K562 (cell line): ENCODE results near the gene BSDC1. TPM values are rescaled to one million over a fixed set of nuclear protein-coding genes. Genes with fewer than 3 reads are reported as not detected.

Source experiments
- DDX20 ChIP-seq: fragments of 450-650 bp; IDR thresholded peaks from 2 replicates; pipeline ENCODE4 v1.6.1; 2016; ENCODE audit warnings: missing genetic modification characterization, low read depth, mild to moderate bottlenecking, missing compliant biosample characterization, moderate library complexity
- ELF2 ChIP-seq: fragments of 250-450 bp; sonication (Bioruptor Pico); IDR thresholded peaks from 2 replicates; pipeline ENCODE4 v1.5.0; 2021; ENCODE audit warnings: mild to moderate bottlenecking
- MAZ ChIP-seq, 2 experiments: fragments of 450-650 bp in 1 of 2; sonication (generic) in 1 of 2; formaldehyde crosslinking; IDR thresholded peaks in 1 of 2; conservative IDR thresholded peaks in 1 of 2; 2 replicates each; pipeline versions ENCODE4 v1.4.0 to v1.5.0; 2020; ENCODE audit warnings: mild to moderate bottlenecking in 1 of 2, missing genetic modification reagents in 1 of 2
- RBM17 ChIP-seq: fragments of 200-400 bp; formaldehyde crosslinking; IDR thresholded peaks from 2 replicates; pipeline ENCODE4 v1.6.1; 2017; ENCODE audit warnings: low read depth, mild to moderate bottlenecking, low read length, borderline replicate concordance
- SOX6 ChIP-seq: fragments of 450-650 bp; IDR thresholded peaks from 2 replicates; pipeline ENCODE4 v1.6.1; 2014; ENCODE audit warnings: mild to moderate bottlenecking
- XRCC3 ChIP-seq: fragments of 450-650 bp; IDR thresholded peaks from 2 replicates; pipeline ENCODE4 v1.6.1; 2017; ENCODE audit warnings: mild to moderate bottlenecking, moderate library complexity
- ZFP30 ChIP-seq: fragments of 250-450 bp; sonication (Bioruptor Pico); IDR thresholded peaks from 2 replicates; pipeline ENCODE4 v1.8.0; 2022; ENCODE audit warnings: moderate library complexity, mild to moderate bottlenecking, inconsistent platforms, borderline replicate concordance
- ZNF143 ChIP-seq: sonication (generic); formaldehyde crosslinking; IDR thresholded peaks from 2 replicates; pipeline ENCODE4 v1.9.0; 2022; ENCODE audit warnings: mild to moderate bottlenecking, missing genetic modification reagents
- ZNF174 ChIP-seq: fragments of 250-450 bp; sonication (Bioruptor Pico); IDR thresholded peaks from 2 replicates; pipeline ENCODE4 v1.4.0; 2020; ENCODE audit warnings: mild to moderate bottlenecking
- polyA plus RNA-seq, 8 experiments: library from polyadenylated mRNA; depleted of rRNA in 4 of 8; stranded (reverse) in 5 of 8; unstranded in 3 of 8; fragments of >200 nt; fragmentation: Nextera tagmentation in 2 of 8; fragmentation: Illumina TruSeq in 1 of 8; extraction: Ambion mirVana in 2 of 8; extraction: Trizol in 1 of 8; gene quantifications; 2 replicates each; pipeline versions ENCODE4 v1.2.1 to v1.2.3, GENCODE V29; 2011 to 2014; ENCODE audit warnings: inconsistent platforms in 1 of 8, missing spikeins in 1 of 8
- total RNA-seq, 7 experiments: library from RNA; depleted of rRNA in 6 of 7; stranded (reverse); fragments of >200 nt in 6 of 7; fragmentation: Illumina TruSeq in 2 of 7; extraction: Trizol in 2 of 7; gene quantifications; 2 replicates each; pipeline versions ENCODE4 v1.2.1 to v1.2.3, GENCODE V29; 2011 to 2021; ENCODE audit warnings: low replicate concordance in 1 of 7
- TF ChIP-seq, protein P1 (sequence below): fragments of 450-650 bp; IDR thresholded peaks from 2 replicates; pipeline ENCODE4 v1.6.1; 2017; ENCODE audit warnings: antibody characterized with exemption, mild to moderate bottlenecking
- TF ChIP-seq, protein P2 (sequence below): sonication (generic); formaldehyde crosslinking; IDR thresholded peaks from 2 replicates; pipeline ENCODE4 v1.8.1; 2023; ENCODE audit warnings: mild to moderate bottlenecking, missing genetic modification reagents
- TF ChIP-seq, protein P3 (sequence below): sonication (generic); formaldehyde crosslinking; IDR thresholded peaks from 2 replicates; pipeline ENCODE4 v1.8.0; 2023; ENCODE audit warnings: mild to moderate bottlenecking, missing genetic modification reagents
- TF ChIP-seq, protein P4 (sequence below): fragments of 450-650 bp; IDR thresholded peaks from 2 replicates; pipeline ENCODE4 v1.6.1; 2016; ENCODE audit warnings: borderline replicate concordance
- TF ChIP-seq, protein P5 (sequence below): sonication (generic); formaldehyde crosslinking; IDR thresholded peaks from 2 replicates; pipeline ENCODE4 v1.8.0; 2022; ENCODE audit warnings: mild to moderate bottlenecking, missing genetic modification reagents

Gene BSDC1
- total and polyA plus RNA-seq, 9 of the 15 experiments (the other 6 are each of a cell fraction or from before 2014, with no cell fraction given), result 10.2 to 96.8 (median 73.1) TPM

DNA sequence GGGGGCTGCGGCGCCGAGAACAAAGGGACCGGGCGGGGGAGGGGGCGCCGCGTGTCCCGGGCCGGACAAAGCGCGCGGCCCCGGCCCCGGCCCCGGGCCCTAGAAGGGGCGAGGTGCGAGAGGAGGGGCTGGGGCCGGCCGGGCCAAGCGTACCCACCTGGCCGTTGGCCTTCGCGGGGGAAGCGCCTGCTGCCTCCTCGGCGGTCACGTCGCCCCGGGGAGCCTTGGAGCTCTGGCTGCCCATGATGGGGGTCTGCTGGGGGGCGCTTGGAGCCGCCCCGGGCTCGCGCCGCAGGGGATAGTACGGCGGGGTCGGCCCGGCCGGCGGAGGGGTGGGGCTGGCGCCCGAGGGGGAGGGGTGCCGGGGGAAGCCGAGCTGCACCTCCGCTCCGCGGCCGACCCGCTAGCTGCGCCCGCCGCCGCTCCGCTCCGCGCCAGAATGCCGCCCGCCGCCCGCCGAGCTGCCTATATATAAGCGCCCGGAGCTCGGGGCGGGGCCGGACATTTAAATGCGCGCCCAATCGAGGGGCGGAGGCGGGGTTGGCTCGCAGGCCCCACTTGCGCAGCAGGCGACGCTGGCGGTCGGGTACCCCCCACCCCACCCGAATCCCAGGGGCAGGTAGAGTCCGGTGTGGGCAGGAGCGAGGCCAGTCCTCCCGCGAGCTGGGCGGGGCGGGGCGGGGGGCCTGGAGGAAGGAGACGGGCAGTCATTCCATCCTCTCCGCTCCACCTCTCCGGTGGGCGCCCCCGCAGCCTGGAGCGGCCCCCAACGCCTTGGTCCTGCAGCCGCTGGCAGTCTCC is 58.3 kb downstream of the BSDC1 start, which contains the start of gene MARCKSL1 (continued):
- TF ChIP-seq, protein P1, sequence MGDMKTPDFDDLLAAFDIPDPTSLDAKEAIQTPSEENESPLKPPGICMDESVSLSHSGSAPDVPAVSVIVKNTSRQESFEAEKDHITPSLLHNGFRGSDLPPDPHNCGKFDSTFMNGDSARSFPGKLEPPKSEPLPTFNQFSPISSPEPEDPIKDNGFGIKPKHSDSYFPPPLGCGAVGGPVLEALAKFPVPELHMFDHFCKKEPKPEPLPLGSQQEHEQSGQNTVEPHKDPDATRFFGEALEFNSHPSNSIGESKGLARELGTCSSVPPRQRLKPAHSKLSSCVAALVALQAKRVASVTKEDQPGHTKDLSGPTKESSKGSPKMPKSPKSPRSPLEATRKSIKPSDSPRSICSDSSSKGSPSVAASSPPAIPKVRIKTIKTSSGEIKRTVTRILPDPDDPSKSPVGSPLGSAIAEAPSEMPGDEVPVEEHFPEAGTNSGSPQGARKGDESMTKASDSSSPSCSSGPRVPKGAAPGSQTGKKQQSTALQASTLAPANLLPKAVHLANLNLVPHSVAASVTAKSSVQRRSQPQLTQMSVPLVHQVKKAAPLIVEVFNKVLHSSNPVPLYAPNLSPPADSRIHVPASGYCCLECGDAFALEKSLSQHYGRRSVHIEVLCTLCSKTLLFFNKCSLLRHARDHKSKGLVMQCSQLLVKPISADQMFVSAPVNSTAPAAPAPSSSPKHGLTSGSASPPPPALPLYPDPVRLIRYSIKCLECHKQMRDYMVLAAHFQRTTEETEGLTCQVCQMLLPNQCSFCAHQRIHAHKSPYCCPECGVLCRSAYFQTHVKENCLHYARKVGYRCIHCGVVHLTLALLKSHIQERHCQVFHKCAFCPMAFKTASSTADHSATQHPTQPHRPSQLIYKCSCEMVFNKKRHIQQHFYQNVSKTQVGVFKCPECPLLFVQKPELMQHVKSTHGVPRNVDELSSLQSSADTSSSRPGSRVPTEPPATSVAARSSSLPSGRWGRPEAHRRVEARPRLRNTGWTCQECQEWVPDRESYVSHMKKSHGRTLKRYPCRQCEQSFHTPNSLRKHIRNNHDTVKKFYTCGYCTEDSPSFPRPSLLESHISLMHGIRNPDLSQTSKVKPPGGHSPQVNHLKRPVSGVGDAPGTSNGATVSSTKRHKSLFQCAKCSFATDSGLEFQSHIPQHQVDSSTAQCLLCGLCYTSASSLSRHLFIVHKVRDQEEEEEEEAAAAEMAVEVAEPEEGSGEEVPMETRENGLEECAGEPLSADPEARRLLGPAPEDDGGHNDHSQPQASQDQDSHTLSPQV, result no peak
- TF ChIP-seq ZFP30 (CRISPR knock-in tag) (no peak), DDX20 (tag) (no peak), ELF2 (CRISPR knock-in tag) (no peak), MAZ (CRISPR knock-in tag; conservative IDR thresholded peaks at IDR 0.05 in 1 of 2, IDR thresholded peaks at IDR 0.05 in 1 of 2) (peak; percentile 55 to 61; a peak in 3 of 4 replicates), XRCC3 (no peak), RBM17 (no peak), ZNF143 (CRISPR knock-in tag) (no peak), ZNF174 (CRISPR knock-in tag) (no peak), SOX6 (no peak)
- TF ChIP-seq, protein P2, sequence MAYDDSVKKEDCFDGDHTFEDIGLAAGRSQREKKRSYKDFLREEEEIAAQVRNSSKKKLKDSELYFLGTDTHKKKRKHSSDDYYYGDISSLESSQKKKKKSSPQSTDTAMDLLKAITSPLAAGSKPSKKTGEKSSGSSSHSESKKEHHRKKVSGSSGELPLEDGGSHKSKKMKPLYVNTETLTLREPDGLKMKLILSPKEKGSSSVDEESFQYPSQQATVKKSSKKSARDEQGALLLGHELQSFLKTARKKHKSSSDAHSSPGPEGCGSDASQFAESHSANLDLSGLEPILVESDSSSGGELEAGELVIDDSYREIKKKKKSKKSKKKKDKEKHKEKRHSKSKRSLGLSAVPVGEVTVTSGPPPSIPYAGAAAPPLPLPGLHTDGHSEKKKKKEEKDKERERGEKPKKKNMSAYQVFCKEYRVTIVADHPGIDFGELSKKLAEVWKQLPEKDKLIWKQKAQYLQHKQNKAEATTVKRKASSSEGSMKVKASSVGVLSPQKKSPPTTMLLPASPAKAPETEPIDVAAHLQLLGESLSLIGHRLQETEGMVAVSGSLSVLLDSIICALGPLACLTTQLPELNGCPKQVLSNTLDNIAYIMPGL (CRISPR knock-in tag), result no peak
- TF ChIP-seq, protein P3, sequence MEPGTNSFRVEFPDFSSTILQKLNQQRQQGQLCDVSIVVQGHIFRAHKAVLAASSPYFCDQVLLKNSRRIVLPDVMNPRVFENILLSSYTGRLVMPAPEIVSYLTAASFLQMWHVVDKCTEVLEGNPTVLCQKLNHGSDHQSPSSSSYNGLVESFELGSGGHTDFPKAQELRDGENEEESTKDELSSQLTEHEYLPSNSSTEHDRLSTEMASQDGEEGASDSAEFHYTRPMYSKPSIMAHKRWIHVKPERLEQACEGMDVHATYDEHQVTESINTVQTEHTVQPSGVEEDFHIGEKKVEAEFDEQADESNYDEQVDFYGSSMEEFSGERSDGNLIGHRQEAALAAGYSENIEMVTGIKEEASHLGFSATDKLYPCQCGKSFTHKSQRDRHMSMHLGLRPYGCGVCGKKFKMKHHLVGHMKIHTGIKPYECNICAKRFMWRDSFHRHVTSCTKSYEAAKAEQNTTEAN (CRISPR knock-in tag), result no peak
- TF ChIP-seq, protein P4, sequence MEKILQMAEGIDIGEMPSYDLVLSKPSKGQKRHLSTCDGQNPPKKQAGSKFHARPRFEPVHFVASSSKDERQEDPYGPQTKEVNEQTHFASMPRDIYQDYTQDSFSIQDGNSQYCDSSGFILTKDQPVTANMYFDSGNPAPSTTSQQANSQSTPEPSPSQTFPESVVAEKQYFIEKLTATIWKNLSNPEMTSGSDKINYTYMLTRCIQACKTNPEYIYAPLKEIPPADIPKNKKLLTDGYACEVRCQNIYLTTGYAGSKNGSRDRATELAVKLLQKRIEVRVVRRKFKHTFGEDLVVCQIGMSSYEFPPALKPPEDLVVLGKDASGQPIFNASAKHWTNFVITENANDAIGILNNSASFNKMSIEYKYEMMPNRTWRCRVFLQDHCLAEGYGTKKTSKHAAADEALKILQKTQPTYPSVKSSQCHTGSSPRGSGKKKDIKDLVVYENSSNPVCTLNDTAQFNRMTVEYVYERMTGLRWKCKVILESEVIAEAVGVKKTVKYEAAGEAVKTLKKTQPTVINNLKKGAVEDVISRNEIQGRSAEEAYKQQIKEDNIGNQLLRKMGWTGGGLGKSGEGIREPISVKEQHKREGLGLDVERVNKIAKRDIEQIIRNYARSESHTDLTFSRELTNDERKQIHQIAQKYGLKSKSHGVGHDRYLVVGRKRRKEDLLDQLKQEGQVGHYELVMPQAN, result no peak
- TF ChIP-seq, protein P5, sequence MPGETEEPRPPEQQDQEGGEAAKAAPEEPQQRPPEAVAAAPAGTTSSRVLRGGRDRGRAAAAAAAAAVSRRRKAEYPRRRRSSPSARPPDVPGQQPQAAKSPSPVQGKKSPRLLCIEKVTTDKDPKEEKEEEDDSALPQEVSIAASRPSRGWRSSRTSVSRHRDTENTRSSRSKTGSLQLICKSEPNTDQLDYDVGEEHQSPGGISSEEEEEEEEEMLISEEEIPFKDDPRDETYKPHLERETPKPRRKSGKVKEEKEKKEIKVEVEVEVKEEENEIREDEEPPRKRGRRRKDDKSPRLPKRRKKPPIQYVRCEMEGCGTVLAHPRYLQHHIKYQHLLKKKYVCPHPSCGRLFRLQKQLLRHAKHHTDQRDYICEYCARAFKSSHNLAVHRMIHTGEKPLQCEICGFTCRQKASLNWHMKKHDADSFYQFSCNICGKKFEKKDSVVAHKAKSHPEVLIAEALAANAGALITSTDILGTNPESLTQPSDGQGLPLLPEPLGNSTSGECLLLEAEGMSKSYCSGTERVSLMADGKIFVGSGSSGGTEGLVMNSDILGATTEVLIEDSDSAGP, result no peak
